B cell (primary cell): ENCODE data around the gene TMEM161B.

Source experiments
- CTCF ChIP-seq: fragments of 200-600 bp; IDR thresholded peaks from one replicate; pipeline ENCODE4 v1.8.0; 2022; ENCODE audit warnings: antibody characterized with exemption, mild to moderate bottlenecking
- EZH2 ChIP-seq: IDR thresholded peaks from 2 replicates; pipeline ENCODE4 v1.6.1; 2012; ENCODE audit warnings: borderline replicate concordance, low read depth, mild to moderate bottlenecking, moderate library complexity, low read length; ENCODE audit not compliant: insufficient read depth, poor library complexity, severe bottlenecking

GRCh38 chr5:88159591-88159990, 109.1 kb downstream of the TMEM161B start:
- TF ChIP-seq CTCF (no peak), EZH2 (no peak)
